ENCODE measurements around the gene KYNU. TPM values are rescaled to one million over a fixed set of nuclear protein-coding genes. Genes with fewer than 3 reads are reported as not detected.

The KYNU gene
- 0.06 and 1.1 TPM in 2 replicates for total RNA-seq

DNA sequence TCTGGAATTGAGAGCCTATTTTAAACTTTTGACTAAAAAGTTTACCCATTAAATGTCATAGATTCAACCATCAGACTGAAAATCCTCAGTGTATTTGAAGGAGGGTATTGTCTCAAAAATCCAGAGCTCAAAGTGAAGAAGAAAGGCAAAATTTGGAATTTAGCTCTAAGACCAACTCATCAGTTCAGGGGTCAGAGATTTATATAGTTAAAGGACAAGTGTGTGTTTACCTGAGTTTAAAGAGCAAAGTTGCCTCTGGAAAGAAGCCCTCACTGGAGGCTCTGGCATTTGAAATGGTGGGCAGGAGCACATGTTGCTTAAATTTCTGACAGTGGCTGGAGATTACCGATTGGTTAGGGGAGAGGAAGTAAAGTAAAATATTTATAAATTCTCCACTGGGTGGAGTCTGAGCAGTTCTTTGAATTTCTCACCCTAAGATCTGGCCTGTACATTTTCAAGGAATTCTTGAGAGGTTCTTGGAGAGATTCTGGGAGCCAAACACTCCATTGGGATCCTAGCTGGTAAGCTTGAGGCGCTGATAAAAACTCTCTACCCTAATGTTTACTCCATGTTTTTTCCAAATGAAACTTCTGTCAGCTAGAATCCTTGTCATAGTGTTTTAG lies at the start of gene KYNU:
KYNU (plus strand) TSS at position 449 of the 623 bp plus-strand sequence. CDS start 7,704 bp downstream, outside the sequence.

